Left ventricle myocardium inferior (tissue), 1 donor: ENCODE measurements around the gene PAQR8. TPM values are rescaled to one million over a fixed set of nuclear protein-coding genes. Genes with fewer than 3 reads are reported as not detected.

Experiments used
- DNase-seq: peaks from one replicate; pipeline ENCODE4 v3.0.0-alpha.2; 2020
- H3K27ac ChIP-seq: fragments of 200-600 bp; replicated peaks from 2 replicates; pipeline ENCODE4 v1.8.0; 2021
- H3K27me3 ChIP-seq: fragments of 200-600 bp; 2 replicates; pipeline ENCODE4 v1.8.0; 2021; ENCODE audit warnings: low read depth
- H3K36me3 ChIP-seq: fragments of 200-600 bp; 2 replicates; pipeline ENCODE4 v1.8.0; 2021
- H3K4me1 ChIP-seq: fragments of 200-600 bp; 2 replicates; pipeline ENCODE4 v1.8.0; 2021
- H3K4me3 ChIP-seq: fragments of 200-600 bp; 2 replicates; pipeline ENCODE4 v1.8.0; 2021; ENCODE audit warnings: mild to moderate bottlenecking, moderate library complexity
- H3K9me3 ChIP-seq: fragments of 200-600 bp; replicated peaks from 2 replicates; pipeline ENCODE4 v1.8.0; 2021
- CTCF ChIP-seq: fragments of 200-600 bp; IDR thresholded peaks from 2 replicates; pipeline ENCODE4 v1.8.0; 2021; ENCODE audit warnings: antibody characterized with exemption, mild to moderate bottlenecking, borderline replicate concordance
- intact Hi-C: fragments of 100-400 bp; cut with micrococcal nuclease; formaldehyde crosslinking; loops from one replicate; pipeline ENCODE4 v1.11.0; 2022
- total RNA-seq: library from RNA; stranded (reverse); fragmentation: NEBNext Ultra II Directional; extraction: Animal tissue kit (Norgen Biotek cat#: 25700); gene quantifications from one replicate; pipeline ENCODE4 v1.2.1, GENCODE V29; 2021
- donor health status: DM: no; HTN: yes; CAD: no; lungs with severe emphysema.

PAQR8 gene
- total RNA-seq, 1 donor from 2014 or later: 2.0 TPM

DNA sequence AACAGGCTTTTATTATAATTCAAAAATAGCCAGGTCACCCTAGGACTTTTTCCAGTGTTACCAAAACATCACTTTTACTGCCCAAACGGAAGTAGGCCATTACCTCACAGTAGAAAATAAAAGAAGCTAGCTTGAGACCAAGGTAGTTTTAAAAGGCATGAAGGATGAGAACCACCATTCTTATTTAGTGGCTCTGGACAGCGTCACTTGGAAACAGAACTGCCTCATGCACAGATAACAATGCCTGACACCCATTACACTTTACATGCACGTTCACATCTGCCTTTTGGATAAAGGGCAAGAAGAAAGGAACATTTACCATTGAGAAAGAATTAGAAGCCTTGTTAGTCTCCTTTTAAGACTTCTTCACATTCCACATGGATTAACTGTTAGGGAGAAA lies 1.9 kb upstream of the PAQR8 start:
- DNase-seq: no peak
- H3K36me3 ChIP-seq: no peaks in the 10 kb centered on the region
- H3K4me3 ChIP-seq: no peak overlapping the region
- intact Hi-C loops: no loop called here
- TF ChIP-seq CTCF: no peak
- H3K27me3 ChIP-seq: no peaks in the 10 kb centered on the region
- no peaks in the 10 kb centered on the region for H3K9me3 ChIP-seq
- H3K27ac ChIP-seq: no peak overlapping the region
- peaks cover 24% of the 10 kb centered on the region for H3K4me1 ChIP-seq

- Histone ChIP-seq H3K4me3 (peak overlapping the region; percentile 82), H3K4me1 (peaks cover 24% of the 10 kb centered on the region), H3K36me3 (no peaks in the 10 kb centered on the region), H3K27ac (peak overlapping the region; percentile 77), H3K27me3 (no peaks in the 10 kb centered on the region), H3K9me3 (no peaks in the 10 kb centered on the region)
- no peak for TF ChIP-seq CTCF
- DNase-seq: no peak
- intact Hi-C loops: no loop called here
Measured at GRCh38 chr6:52360601-52361413, 1.1 kb upstream of the PAQR8 start.

- peaks cover 24% of the 10 kb centered on the region for H3K4me1 ChIP-seq
- no peaks in the 10 kb centered on the region for H3K27me3 ChIP-seq
- TF ChIP-seq CTCF: no peak
- H3K36me3 ChIP-seq: no peaks in the 10 kb centered on the region
- peak; percentile 19 for DNase-seq
- peak overlapping the region; percentile 82 for H3K4me3 ChIP-seq
- H3K9me3 ChIP-seq: no peaks in the 10 kb centered on the region
- H3K27ac ChIP-seq: peak overlapping the region; percentile 77
- intact Hi-C loops: no loop called here
Measured at GRCh38 chr6:52361414-52361944, 472 bp upstream of the PAQR8 start.

DNA sequence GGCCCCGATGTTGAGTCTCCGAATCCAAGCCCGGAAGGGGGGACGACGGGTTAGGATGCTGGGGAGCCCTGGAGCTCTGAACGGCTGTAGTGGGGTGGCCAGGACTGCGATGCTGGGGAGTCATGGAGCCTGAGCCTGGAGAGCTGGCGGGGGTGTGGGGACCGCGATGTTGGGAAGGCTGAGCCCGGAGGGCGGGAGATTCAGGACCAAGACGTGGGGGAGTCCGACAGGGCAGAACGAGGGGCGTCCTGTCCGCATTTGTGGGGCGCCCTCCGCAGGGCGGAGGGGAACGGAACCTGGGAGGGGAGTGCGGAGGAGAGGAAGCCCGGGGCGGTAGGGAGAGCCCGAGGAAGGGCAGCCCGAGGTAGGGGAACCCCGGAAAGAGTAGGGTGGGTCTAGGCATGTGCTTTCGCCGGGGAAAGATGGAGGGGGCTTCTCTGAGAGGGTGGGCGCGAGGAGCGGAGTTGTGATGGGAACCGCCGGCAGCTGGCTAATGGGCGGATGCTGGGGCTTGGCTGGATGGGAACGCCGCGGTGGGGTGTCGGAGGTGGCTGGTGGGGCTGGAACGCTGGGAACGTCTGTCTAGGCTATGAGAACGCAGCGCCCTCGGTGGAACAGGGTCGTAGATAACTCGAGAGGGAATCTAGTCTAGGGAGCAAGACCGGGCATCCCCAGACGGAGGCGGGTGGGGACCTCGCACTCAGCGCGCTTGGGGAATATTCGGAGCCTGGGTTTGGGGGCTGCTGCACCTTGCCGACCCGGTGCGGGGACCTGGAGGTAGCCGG lies 684 bp downstream of the PAQR8 start:
- TF ChIP-seq CTCF: no peak
- intact Hi-C loops: no loop called here
- H3K27me3 ChIP-seq: no peaks in the 10 kb centered on the region
- peak; percentile 21 for DNase-seq
- H3K36me3 ChIP-seq: peaks cover 3% of the 10 kb centered on the region
- peak overlapping the region; percentile 82 for H3K4me3 ChIP-seq
- peaks cover 24% of the 10 kb centered on the region for H3K4me1 ChIP-seq
- no peaks in the 10 kb centered on the region for H3K9me3 ChIP-seq
- H3K27ac ChIP-seq: peak overlapping the region; percentile 77

GRCh38 chr6:52363228-52363867 lies 1.4 kb downstream of the PAQR8 start:
- H3K9me3 ChIP-seq: no peaks in the 10 kb centered on the region
- H3K27me3 ChIP-seq: no peaks in the 10 kb centered on the region
- peak overlapping the region; percentile 82 for H3K4me3 ChIP-seq
- H3K36me3 ChIP-seq: peaks cover 3% of the 10 kb centered on the region
- DNase-seq: no peak
- intact Hi-C loops: no loop called here
- H3K4me1 ChIP-seq: peaks cover 24% of the 10 kb centered on the region
- peak overlapping the region; percentile 77 for H3K27ac ChIP-seq
- TF ChIP-seq CTCF: no peak
